Measurements from ENCODE around the gene HOMEZ.
"Not testable (repeated sequence)": the region's sequence is repeated elsewhere in the genome, so short reads cannot be mapped to it uniquely, and the experiment has no call there.

HOMEZ gene

DNA sequence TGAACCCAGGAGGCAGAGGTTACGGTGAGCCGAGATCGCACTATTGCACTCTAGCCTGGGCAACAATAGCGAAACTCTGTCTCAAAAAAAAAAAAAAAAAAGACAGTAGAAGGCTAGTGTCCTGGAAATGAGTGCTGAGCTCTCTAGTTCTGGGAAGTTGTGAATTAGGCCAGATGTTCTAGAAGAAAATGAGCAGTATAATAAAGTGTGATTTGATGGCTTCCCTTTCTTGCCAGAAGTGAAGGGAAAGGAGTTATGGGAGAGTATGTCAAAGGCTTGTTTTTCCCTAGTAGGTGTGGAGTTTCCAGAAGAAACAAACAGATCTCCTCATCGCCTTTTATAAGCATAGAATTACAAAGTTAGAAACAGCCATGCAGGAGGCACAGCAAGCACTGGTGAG, 27.7 kb downstream of the HOMEZ start:
- H3K27me3 ChIP-seq (ENCODE audit: control insufficient read depth, insufficient read depth, low read length), result no peaks in the 10 kb centered on the region
- H3K36me3 ChIP-seq (ENCODE audit: control insufficient read depth, insufficient read depth, low read length), result no peaks in the 10 kb centered on the region
- H3K9ac ChIP-seq (ENCODE audit: low read depth, low read length), result no peak overlapping the region
- no peaks in the 10 kb centered on the region for H3K9me3 ChIP-seq (ENCODE audit: control insufficient read depth, insufficient read depth, low read length)
- peaks cover 1% of the 10 kb centered on the region for H3K4me1 ChIP-seq (ENCODE audit: control insufficient read depth, insufficient read depth, low read length)
- no peak overlapping the region for H3K4me3 ChIP-seq (ENCODE audit: low read depth, low read length)

DNA sequence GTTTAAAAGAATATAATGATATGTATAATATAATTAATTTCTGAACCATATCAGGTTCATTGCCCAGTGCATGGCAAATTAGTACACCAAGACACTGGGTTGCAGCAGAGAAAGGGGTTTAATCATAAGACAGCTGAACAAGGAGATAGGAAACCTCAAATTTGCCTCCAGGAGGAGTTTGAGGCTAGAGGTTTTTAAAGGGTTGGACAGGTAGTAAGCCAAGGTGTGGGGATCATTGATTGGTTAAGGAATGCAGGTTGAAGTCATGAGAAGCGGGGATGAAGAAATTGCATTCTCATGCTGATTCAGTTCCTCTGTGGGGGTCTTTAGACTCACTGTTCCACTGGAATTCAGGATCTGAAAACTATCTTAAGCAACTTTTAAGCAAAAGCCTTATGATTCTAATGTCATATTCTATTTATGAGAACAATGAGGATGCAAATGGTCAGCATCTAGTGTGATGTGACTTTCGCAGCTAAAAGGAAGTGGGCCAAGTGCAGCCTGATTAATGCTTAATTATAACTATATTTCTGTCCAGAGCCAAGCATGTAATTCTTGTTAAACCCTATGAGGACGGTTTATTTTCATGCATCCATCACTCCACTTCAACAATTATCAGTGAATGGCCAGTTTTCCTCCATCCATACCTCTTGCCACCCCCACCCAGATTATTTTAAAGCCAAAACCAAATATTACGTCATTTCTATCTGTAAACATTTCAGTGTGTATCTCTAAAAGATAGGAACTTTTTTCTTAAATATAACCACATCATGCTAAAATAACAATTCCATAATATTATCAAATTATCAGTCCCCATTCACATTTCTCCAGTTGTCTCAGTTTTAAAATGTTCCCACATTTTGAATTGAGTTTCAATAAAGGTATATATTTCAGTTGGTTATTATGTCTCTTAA, 33.3 kb downstream of the HOMEZ start:
- H3K27me3 ChIP-seq (ENCODE audit: control insufficient read depth, insufficient read depth, low read length), result no peaks in the 10 kb centered on the region
- no peaks in the 10 kb centered on the region for H3K36me3 ChIP-seq (ENCODE audit: control insufficient read depth, insufficient read depth, low read length)
- no peaks in the 10 kb centered on the region for H3K9me3 ChIP-seq (ENCODE audit: control insufficient read depth, insufficient read depth, low read length)
- peaks cover 22% of the 10 kb centered on the region for H3K4me1 ChIP-seq (ENCODE audit: control insufficient read depth, insufficient read depth, low read length)
- H3K9ac ChIP-seq (ENCODE audit: low read depth, low read length), result no peak overlapping the region
- H3K4me3 ChIP-seq (ENCODE audit: low read depth, low read length), result no peak overlapping the region

DNA sequence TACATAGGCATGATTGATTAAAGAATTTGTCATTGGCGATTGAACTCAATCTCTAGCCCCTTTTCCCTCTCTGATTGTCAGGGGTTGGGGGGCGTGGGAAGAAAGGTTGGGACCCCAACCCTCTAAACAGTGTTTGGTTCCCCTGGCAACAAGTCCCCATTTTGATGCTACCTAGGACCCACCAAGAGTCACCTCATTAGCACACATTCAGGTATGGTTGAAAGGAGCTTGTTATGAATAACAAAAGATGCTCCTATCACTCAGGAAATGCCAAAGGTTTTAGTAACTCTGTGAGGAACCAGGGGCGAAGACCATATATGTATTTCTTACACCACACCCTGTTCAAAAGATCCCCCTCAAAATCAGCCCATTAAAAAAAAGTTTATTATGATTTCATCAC, 33.9 kb downstream of the HOMEZ start:
- Histone ChIP-seq H3K4me3 (ENCODE audit: low read depth, low read length) (no peak overlapping the region), H3K9me3 (ENCODE audit: control insufficient read depth, insufficient read depth, low read length) (no peaks in the 10 kb centered on the region), H3K27me3 (ENCODE audit: control insufficient read depth, insufficient read depth, low read length) (no peaks in the 10 kb centered on the region), H3K36me3 (ENCODE audit: control insufficient read depth, insufficient read depth, low read length) (no peaks in the 10 kb centered on the region), H3K9ac (ENCODE audit: low read depth, low read length) (no peak overlapping the region), H3K4me1 (ENCODE audit: control insufficient read depth, insufficient read depth, low read length) (peaks cover 22% of the 10 kb centered on the region)

- no peaks in the 10 kb centered on the region for H3K36me3 ChIP-seq (ENCODE audit: control insufficient read depth, insufficient read depth, low read length)
- no peak overlapping the region for H3K9ac ChIP-seq (ENCODE audit: low read depth, low read length)
- no peaks in the 10 kb centered on the region for H3K27me3 ChIP-seq (ENCODE audit: control insufficient read depth, insufficient read depth, low read length)
- no peak overlapping the region for H3K4me3 ChIP-seq (ENCODE audit: low read depth, low read length)
- no peaks in the 10 kb centered on the region for H3K9me3 ChIP-seq (ENCODE audit: control insufficient read depth, insufficient read depth, low read length)
- peaks cover 22% of the 10 kb centered on the region for H3K4me1 ChIP-seq (ENCODE audit: control insufficient read depth, insufficient read depth, low read length)
Observed at GRCh38 chr14:23249824-23250223, 36.1 kb downstream of the HOMEZ start.

DNA sequence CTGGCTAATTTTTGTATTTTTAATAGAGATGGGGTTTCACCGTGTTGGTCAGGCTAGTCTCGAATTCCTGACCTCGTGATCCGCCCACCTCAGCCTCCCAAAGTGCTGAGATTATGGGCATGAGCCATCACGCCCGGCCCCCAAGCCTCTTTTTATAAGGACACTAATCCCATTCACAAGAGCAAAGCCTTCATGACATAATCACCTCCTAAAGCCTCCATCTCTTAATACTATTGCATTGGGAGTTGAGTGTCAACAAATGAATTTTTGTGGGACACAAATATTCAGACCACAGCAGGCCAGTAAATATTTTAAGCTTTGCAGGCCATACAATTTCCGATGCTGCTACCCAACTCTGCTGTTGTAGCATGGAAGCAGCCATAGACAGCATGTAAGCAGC, 37.3 kb downstream of the HOMEZ start:
- H3K4me3 ChIP-seq (ENCODE audit: low read depth, low read length), result no peak overlapping the region
- H3K9me3 ChIP-seq (ENCODE audit: control insufficient read depth, insufficient read depth, low read length), result no peaks in the 10 kb centered on the region
- H3K36me3 ChIP-seq (ENCODE audit: control insufficient read depth, insufficient read depth, low read length), result no peaks in the 10 kb centered on the region
- no peak overlapping the region for H3K9ac ChIP-seq (ENCODE audit: low read depth, low read length)
- no peaks in the 10 kb centered on the region for H3K27me3 ChIP-seq (ENCODE audit: control insufficient read depth, insufficient read depth, low read length)
- peaks cover 22% of the 10 kb centered on the region for H3K4me1 ChIP-seq (ENCODE audit: control insufficient read depth, insufficient read depth, low read length)

GRCh38 chr14:23245282-23245681, 40.6 kb downstream of the HOMEZ start:
- Histone ChIP-seq H3K4me3 (ENCODE audit: low read depth, low read length) (no peak overlapping the region), H3K27me3 (ENCODE audit: control insufficient read depth, insufficient read depth, low read length) (no peaks in the 10 kb centered on the region)

GRCh38 chr14:23243066-23243465, 42.9 kb downstream of the HOMEZ start:
- H3K36me3 ChIP-seq (ENCODE audit: control insufficient read depth, insufficient read depth, low read length), result no peaks in the 10 kb centered on the region
- H3K4me1 ChIP-seq (ENCODE audit: control insufficient read depth, insufficient read depth, low read length), result no peaks in the 10 kb centered on the region
- H3K27me3 ChIP-seq (ENCODE audit: control insufficient read depth, insufficient read depth, low read length), result no peaks in the 10 kb centered on the region
- H3K9ac ChIP-seq (ENCODE audit: low read depth, low read length), result no peak overlapping the region
- H3K9me3 ChIP-seq (ENCODE audit: control insufficient read depth, insufficient read depth, low read length), result no peaks in the 10 kb centered on the region
- H3K4me3 ChIP-seq (ENCODE audit: low read depth, low read length), result no peak overlapping the region

More at GRCh38 chr14:23245282-23245681, 40.6 kb downstream of the HOMEZ start:
- Histone ChIP-seq H3K9me3 (ENCODE audit: control insufficient read depth, insufficient read depth, low read length) (no peaks in the 10 kb centered on the region), H3K9ac (ENCODE audit: low read depth, low read length) (no peak overlapping the region), H3K4me1 (ENCODE audit: control insufficient read depth, insufficient read depth, low read length) (peaks cover 5% of the 10 kb centered on the region), H3K36me3 (ENCODE audit: control insufficient read depth, insufficient read depth, low read length) (no peaks in the 10 kb centered on the region)

DNA sequence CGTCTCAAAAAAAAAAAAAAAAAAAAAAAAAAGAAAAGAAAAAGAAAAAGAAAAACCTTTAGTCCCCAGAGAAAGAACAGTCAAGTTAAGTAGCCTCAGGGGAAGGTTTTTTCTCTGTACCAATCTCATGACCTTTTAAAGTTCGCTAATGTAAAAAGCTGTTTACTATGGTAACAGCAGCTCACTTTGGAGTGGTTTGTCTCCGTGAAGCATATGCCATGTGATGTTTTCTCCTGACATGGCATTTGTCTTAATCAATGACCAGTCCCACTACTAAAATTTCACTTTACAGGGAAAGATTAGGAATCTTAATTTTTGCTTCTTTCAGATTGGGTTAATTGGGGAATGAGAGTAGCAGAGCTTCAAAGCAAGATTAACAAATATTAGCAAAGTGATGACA, 43.9 kb downstream of the HOMEZ start:
- H3K9me3 ChIP-seq (ENCODE audit: control insufficient read depth, insufficient read depth, low read length), result no peaks in the 10 kb centered on the region

GRCh38 chr14:23241061-23241715, 44.7 kb downstream of the HOMEZ start:
- not testable (repeated sequence) for H3K36me3 ChIP-seq (ENCODE audit: control insufficient read depth, insufficient read depth, low read length); H3K9me3 ChIP-seq (ENCODE audit: control insufficient read depth, insufficient read depth, low read length); H3K4me3 ChIP-seq (ENCODE audit: low read depth, low read length); H3K4me1 ChIP-seq (ENCODE audit: control insufficient read depth, insufficient read depth, low read length); H3K27me3 ChIP-seq (ENCODE audit: control insufficient read depth, insufficient read depth, low read length); H3K9ac ChIP-seq (ENCODE audit: low read depth, low read length)

More for the DNA sequence above, 43.9 kb downstream of the HOMEZ start:
- no peak overlapping the region for H3K4me3 ChIP-seq (ENCODE audit: low read depth, low read length)
- H3K4me1 ChIP-seq (ENCODE audit: control insufficient read depth, insufficient read depth, low read length), result no peaks in the 10 kb centered on the region
- no peak overlapping the region for H3K9ac ChIP-seq (ENCODE audit: low read depth, low read length)
- no peaks in the 10 kb centered on the region for H3K36me3 ChIP-seq (ENCODE audit: control insufficient read depth, insufficient read depth, low read length)
- no peaks in the 10 kb centered on the region for H3K27me3 ChIP-seq (ENCODE audit: control insufficient read depth, insufficient read depth, low read length)

- Histone ChIP-seq H3K9me3 (ENCODE audit: control insufficient read depth, insufficient read depth, low read length) (no peaks in the 10 kb centered on the region), H3K4me3 (ENCODE audit: low read depth, low read length) (no peak overlapping the region), H3K27me3 (ENCODE audit: control insufficient read depth, insufficient read depth, low read length) (no peaks in the 10 kb centered on the region), H3K9ac (ENCODE audit: low read depth, low read length) (no peak overlapping the region), H3K36me3 (ENCODE audit: control insufficient read depth, insufficient read depth, low read length) (no peaks in the 10 kb centered on the region), H3K4me1 (ENCODE audit: control insufficient read depth, insufficient read depth, low read length) (no peaks in the 10 kb centered on the region)
Observed at GRCh38 chr14:23240661-23241060, 45.3 kb downstream of the HOMEZ start.

- no peak within 1 kb of the TSS for H3K9ac ChIP-seq (ENCODE audit: low read depth, low read length)
- no peaks in the 10 kb centered on the region for H3K27me3 ChIP-seq (ENCODE audit: control insufficient read depth, insufficient read depth, low read length)
- no peaks in the 10 kb centered on the region for H3K4me1 ChIP-seq (ENCODE audit: control insufficient read depth, insufficient read depth, low read length)
- no peaks in the 10 kb centered on the region for H3K36me3 ChIP-seq (ENCODE audit: control insufficient read depth, insufficient read depth, low read length)
- H3K9me3 ChIP-seq (ENCODE audit: control insufficient read depth, insufficient read depth, low read length), result no peaks in the 10 kb centered on the region
- peak within 1 kb of the TSS; percentile 55 for H3K4me3 ChIP-seq (ENCODE audit: low read depth, low read length)
Observed at GRCh38 chr14:23237772-23238594, 47.9 kb downstream of the HOMEZ start, which contains the start of gene RNF212B. RNF212B (plus strand) TSS chr14:23237936; CDS start chr14:23240346, 2,410 bp downstream.
